Panc1 (cell line): Measurements from ENCODE around the gene GSTK1.

Experiments used
- POLR2AphosphoS5 ChIP-seq: IDR thresholded peaks from 2 replicates; pipeline ENCODE4 v1.6.1; 2012; ENCODE audit warnings: mild to moderate bottlenecking, low read depth, low read length, moderate library complexity
- SIN3A ChIP-seq: IDR thresholded peaks from 2 replicates; pipeline ENCODE4 v1.6.1; 2012; ENCODE audit warnings: low read depth, mild to moderate bottlenecking, low read length, moderate library complexity, borderline replicate concordance; ENCODE audit not compliant: insufficient read depth
- TF ChIP-seq, protein P1 (sequence below): fragments of 450-650 bp; IDR thresholded peaks from 2 replicates; pipeline ENCODE4 v1.5.1; 2017; ENCODE audit warnings: mild to moderate bottlenecking
- TF ChIP-seq, protein P2 (sequence below), 2 experiments: IDR thresholded peaks; 2 replicates each; pipeline ENCODE4 v1.6.1; 2011 to 2012; ENCODE audit warnings: low read depth in 2 of 2, control low read depth in 1 of 2, low read length in 1 of 2, mild to moderate bottlenecking in 1 of 2, moderate library complexity in 1 of 2; ENCODE audit not compliant: insufficient read depth in 1 of 2

DNA sequence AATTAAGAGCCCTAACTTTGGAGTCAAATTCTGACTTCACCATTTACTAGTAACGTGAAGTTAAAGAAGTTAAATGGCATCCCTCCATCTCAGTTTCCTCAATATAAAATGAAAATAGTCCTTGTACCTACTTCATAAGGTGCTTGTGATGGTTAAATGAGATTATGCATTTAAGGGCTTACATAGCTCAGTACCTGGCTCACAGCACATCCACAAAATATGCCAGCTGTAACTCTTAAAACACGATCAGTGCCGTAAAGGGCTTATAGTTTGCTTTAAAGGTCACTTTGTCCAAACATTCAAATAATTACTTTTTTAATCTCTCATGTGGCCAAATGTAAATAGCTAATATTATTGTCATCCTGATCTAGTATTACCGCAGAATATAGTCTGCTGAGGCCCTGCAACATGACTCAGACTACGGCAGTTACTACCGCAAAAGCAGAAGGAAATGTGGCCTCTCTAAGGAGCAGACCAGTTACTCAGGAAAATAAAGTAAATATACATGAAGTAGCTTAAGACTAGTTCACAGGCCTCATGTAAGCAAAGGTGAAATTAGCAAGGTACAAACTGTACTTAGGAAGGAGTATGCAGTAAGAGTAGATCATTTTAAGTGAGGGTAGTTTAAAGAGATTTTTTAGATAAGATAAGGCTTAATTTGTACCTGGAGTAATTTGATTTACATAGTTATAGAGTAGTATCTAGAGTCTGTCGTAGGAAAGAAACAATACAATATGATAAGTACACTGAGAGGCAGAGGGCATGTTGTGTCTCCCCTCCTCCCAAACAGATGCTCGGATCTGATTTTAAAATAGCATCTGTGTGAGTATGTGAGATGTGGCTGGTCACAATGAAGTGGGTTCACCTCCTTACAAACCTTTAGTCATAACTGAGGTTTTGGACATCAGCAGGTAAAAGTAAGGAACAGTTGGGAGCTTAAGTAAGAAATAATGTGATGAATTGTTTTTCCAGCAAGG lies 38.0 kb downstream of the GSTK1 start:
- TF ChIP-seq SIN3A (no peak), POLR2AphosphoS5 (no peak)
- TF ChIP-seq, protein P1, sequence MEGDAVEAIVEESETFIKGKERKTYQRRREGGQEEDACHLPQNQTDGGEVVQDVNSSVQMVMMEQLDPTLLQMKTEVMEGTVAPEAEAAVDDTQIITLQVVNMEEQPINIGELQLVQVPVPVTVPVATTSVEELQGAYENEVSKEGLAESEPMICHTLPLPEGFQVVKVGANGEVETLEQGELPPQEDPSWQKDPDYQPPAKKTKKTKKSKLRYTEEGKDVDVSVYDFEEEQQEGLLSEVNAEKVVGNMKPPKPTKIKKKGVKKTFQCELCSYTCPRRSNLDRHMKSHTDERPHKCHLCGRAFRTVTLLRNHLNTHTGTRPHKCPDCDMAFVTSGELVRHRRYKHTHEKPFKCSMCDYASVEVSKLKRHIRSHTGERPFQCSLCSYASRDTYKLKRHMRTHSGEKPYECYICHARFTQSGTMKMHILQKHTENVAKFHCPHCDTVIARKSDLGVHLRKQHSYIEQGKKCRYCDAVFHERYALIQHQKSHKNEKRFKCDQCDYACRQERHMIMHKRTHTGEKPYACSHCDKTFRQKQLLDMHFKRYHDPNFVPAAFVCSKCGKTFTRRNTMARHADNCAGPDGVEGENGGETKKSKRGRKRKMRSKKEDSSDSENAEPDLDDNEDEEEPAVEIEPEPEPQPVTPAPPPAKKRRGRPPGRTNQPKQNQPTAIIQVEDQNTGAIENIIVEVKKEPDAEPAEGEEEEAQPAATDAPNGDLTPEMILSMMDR: no peak
- TF ChIP-seq, protein P2, sequence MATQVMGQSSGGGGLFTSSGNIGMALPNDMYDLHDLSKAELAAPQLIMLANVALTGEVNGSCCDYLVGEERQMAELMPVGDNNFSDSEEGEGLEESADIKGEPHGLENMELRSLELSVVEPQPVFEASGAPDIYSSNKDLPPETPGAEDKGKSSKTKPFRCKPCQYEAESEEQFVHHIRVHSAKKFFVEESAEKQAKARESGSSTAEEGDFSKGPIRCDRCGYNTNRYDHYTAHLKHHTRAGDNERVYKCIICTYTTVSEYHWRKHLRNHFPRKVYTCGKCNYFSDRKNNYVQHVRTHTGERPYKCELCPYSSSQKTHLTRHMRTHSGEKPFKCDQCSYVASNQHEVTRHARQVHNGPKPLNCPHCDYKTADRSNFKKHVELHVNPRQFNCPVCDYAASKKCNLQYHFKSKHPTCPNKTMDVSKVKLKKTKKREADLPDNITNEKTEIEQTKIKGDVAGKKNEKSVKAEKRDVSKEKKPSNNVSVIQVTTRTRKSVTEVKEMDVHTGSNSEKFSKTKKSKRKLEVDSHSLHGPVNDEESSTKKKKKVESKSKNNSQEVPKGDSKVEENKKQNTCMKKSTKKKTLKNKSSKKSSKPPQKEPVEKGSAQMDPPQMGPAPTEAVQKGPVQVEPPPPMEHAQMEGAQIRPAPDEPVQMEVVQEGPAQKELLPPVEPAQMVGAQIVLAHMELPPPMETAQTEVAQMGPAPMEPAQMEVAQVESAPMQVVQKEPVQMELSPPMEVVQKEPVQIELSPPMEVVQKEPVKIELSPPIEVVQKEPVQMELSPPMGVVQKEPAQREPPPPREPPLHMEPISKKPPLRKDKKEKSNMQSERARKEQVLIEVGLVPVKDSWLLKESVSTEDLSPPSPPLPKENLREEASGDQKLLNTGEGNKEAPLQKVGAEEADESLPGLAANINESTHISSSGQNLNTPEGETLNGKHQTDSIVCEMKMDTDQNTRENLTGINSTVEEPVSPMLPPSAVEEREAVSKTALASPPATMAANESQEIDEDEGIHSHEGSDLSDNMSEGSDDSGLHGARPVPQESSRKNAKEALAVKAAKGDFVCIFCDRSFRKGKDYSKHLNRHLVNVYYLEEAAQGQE (IDR thresholded peaks at IDR 0.05; ENCODE audit: insufficient read depth in 1 of 2, low read depth in 2 of 2, low read length in 1 of 2): no peak
